Stimulated activated naive CD4-positive, alpha-beta T cell treated with Interleukin-2 at 50 U/mL for 16 hours (primary cell): ENCODE data around the gene DACT2.

Source experiments
- DNase-seq: peaks from one replicate; lab custom pipeline; 2025; lab: John Stamatoyannopoulos, UW

The DACT2 gene

DNA sequence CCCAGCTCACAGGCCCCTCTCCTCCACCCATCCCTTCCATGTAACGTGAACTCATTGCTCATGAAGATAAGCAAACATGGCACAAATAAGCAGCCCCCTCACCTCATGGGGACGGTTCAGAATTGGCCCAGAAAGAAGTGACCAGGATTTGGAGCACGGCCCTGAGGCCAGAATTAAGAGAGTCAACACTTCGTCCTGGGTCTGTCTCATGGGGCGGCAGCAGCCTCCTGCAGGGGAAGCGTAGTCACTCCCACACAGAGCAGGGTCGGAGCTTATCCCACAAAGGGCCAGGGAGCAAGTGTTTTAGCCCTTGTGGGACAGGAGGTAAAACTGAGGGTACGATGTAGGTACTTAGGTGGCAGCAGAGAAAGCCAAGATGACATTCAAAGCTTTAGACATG lies 28.6 kb upstream of the DACT2 start:
- no peak for DNase-seq

DNA sequence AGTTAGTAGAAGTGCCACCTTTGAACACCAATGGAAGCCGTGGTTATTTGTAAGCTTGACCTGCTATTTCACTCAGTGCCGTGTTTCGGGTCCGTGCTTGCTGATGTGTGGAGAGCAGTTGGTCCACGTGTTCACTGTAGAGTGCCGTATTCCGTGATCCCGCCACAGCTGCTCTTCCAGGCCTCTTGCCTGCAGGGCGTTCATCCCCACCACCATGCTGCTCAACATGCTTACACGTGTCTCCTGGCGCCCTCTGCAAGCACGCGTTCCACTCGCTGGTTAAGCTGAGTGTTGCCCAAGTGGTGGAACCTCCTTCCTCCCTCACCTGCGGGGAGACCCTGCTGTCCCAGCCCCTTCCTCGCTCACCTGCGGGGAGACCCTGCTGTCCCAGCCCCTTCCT lies 28.0 kb upstream of the DACT2 start:
- DNase-seq = no peak

GRCh38 chr6:168347053-168347452 lies 27.5 kb upstream of the DACT2 start:
- DNase-seq = no peak

- DNase-seq = no peak
Observed at GRCh38 chr6:168345896-168346754, 26.5 kb upstream of the DACT2 start.

DNA sequence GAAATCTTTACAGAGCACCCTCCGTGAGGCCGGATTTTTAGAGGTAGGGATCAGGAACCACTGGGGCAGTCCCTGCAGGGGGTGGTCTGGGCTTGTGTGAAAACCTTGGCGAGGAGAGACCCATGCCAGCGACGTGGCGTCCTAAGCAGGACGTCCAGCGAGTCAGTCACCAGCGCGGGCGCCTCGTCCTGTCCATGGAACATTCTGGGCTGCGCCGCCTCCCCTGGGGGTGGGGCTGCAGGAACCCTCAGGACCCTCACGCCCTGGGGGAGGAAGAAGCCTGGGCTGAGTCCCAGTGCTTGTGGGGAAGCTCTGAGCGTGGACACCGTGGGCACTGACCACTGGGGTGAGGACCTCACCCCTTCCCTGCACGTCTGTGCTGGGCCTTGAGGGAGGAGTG lies 25.7 kb upstream of the DACT2 start:
- no peak for DNase-seq

DNA sequence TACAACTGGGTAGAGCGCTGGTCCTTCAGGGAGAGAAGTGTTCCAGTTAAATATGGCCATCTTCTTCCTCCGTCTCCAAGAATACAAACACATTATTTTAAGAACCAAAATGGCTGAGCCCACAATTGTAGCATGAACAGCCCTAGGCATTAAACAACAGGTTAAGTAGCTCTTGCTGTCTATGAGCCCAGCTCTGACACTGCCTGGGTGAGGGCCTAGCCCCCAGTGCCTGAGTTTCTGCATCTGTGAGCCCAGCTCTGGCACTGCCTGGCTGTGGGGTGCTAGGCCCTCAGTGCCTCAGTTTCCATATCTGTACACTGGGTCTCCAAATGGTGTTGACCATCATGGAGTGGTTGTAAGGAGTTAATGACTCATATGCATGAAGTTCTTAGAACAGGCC lies 24.8 kb upstream of the DACT2 start:
- no peak for DNase-seq

- no peak for DNase-seq
Observed at GRCh38 chr6:168343239-168344150, 23.9 kb upstream of the DACT2 start.

DNA sequence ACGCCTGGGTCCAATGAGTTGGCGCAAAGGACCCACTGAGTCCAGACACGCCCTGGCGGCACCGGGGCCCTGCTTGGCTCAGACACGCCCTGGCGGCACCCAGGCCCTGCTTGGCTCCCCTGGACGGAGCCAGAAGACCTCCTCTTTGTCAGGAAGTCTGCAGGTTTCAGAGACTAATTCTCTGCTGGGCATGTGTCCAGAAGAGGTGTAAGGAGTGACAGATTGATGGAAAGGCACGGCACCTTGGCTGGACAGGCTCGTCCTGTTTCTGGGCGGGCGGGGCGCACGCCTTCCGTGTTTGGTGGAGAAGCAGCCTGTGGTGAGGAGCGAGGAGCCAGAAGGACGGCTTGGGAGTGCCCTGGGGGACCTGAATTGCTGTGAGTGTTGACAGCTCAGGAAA lies 23.1 kb upstream of the DACT2 start:
- DNase-seq = no peak

DNA sequence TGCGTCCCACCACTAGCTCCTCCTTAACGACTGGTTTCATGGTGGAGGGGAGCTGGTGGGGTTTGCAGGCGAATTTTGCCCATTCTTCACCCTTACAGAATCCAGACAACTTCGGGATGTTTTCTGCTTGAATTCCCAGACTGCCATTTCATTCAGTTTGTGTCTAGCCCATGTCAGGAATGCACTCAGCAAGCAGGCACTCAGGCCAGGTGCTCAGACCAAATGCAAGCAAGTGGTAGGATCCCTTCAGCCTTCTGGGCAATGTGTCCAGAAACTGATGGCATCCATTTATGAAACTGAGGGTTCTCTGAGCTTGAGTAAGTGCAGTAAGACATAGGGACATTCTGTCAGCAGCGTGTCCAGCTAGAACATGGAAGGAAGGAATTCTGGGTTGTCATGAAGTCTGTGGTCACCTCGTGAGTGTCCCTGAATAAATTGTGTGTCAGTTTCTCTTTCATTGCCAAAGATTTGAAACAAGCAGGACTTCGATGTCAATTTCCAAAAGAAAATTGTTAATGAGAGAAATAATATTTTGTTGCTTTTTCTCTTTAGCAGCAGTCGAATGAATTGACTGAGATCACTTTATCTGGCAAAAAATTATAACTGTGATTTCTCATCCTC lies 21.8 kb upstream of the DACT2 start:
- no peak for DNase-seq

- no peak for DNase-seq
Observed at GRCh38 chr6:168340819-168341218, 21.2 kb upstream of the DACT2 start.

DNA sequence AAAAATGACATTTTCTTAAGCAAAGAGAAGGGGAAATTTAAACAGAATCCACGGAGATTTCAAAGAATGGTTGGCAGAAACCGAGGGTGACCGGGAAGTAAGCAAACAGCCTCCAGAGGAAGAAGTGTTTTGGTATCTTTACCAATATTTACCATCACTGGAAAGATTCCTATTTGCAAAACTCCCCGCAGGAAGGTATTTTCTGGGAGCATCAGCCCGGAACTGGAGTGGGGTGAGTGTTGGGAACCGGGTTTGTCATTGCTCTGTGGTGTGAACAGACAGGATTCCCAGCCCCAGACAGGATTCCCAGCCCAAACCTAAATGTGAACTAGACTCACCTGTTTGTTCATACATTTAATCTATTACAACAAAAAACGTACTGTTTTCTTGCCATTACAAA lies 19.2 kb upstream of the DACT2 start:
- no peak for DNase-seq

GRCh38 chr6:168336967-168337366 lies 17.4 kb upstream of the DACT2 start:
- no peak for DNase-seq

DNA sequence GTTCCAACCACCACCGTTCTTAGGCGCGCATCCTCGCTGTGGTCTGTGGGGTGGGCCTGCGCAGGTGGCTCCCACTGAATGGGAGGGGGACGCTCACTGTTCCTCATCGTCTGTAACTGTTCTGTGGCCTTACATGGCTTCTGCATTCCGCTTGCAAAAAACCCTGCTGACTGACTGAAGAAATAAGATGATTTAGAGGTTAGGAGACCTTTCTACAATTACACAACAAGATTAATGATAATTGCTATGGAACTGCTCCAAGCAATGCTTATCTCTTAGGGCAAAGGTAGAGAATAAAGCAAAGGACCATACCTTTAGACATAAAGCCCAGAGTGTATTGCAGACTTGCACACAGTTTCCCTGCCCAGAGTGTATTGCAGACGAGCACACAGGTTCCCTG lies 14.4 kb upstream of the DACT2 start:
- DNase-seq = no peak

DNA sequence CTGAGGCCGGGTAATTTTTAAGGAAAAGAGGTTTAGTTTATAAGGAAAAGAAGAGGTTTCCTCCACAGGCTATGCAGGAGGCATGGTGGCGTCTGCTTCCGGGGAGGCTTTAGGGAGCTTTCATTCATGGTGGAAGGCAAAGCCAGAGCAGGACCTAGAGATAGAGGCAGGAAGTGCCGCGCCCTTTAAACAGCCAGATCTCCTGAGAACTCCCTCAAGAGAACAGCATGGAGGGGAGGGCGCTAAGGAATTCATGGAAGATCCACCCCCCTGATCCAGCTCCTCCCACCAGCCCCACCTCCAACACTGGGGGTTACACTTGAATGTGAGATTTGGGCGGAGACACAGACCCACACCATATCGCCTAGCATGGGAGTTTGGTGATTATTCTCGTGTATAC lies 13.9 kb upstream of the DACT2 start:
- no peak for DNase-seq

- DNase-seq = no peak
Observed at GRCh38 chr6:168333039-168333438, 13.5 kb upstream of the DACT2 start.

- DNase-seq = no peak
Observed at GRCh38 chr6:168332020-168332419, 12.4 kb upstream of the DACT2 start.

DNA sequence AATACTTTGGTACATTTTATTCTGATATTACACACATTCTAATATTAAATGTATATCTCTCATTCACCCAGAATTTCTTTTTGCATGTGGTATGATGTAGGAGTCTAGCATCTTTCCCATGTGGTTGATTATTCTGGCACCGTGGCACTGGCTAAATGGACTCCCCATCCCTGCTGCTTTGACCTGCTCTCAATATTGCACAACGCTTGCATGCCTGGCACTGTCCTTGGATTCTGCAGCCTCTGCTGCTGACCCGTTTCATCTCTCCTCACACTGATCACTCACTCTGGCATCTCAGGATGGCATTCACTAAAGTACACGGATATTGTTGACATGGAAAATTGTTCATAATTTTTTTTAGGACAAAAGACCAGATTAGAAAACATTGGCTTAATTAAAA lies 11.5 kb upstream of the DACT2 start:
- no peak for DNase-seq

GRCh38 chr6:168330403-168330802 lies 10.8 kb upstream of the DACT2 start:
- no peak for DNase-seq

- no peak for DNase-seq
Observed at GRCh38 chr6:168328086-168328485, 8.5 kb upstream of the DACT2 start.

GRCh38 chr6:168326294-168327261 lies 7.0 kb upstream of the DACT2 start:
- DNase-seq = no peak

DNA sequence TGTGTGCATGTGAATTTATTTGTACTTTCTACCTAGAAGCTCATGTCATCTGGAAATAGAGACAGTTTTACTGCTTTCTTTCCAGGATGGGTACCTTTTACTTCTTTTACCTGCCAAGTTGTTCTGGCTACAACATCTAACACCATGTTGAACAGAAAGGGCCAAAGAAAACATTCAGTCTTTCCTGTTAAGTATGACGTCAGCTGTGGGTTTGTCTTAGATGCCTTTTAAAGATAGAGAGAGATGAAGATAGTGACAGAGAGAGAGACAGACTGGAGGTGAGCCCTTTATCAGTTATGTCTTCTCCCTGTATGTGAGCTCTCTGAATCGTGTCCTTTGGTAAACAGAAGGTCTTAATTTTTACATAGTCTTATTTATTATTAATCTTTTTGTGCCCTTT lies 3.4 kb upstream of the DACT2 start:
- DNase-seq = no peak

DNA sequence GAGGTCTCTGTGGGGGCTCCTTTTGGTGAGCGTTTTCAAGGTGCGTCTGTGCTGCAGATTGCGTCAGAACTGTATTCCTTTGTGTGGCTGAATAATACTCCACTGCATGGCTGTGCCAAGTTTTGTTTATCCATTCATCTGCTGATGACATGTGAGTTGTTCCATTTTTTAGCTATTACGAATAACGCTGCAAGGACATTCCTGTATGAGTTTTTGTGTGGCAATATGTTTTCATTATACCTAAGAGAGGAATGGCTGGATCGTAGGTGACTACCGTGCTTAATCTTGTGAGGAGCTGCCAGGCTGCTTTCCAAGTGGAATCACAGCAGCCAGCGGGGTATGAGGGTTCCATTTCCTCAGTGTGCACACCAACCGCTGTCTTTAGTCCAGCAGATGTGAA lies 1.1 kb upstream of the DACT2 start:
- no peak for DNase-seq
